Lower leg skin (tissue), 4 donors: Measurements from ENCODE around the gene PDLIM5. TPM values are rescaled to one million over a fixed set of nuclear protein-coding genes. Genes with fewer than 3 reads are reported as not detected.

Experiments
- DNase-seq, 2 donors: peaks; one replicate each; pipeline ENCODE4 v3.0.0-alpha.2; 2019; ENCODE audit warnings: low spot score in 2 of 2
- H3K4me3 ChIP-seq: fragments of 200-600 bp; sonication (generic); 2 replicates; pipeline ENCODE4 v1.5.1; 2017; ENCODE audit warnings: mild to moderate bottlenecking, low read depth; ENCODE audit not compliant: poor library complexity, severe bottlenecking
- POLR2A ChIP-seq, 2 donors: fragments of 450-650 bp; IDR thresholded peaks; one replicate each; pipeline ENCODE4 v1.6.1; 2016 to 2017; ENCODE audit warnings: antibody characterized with exemption in 2 of 2, mild to moderate bottlenecking in 1 of 2, moderate library complexity in 1 of 2
- WGBS, 2 donors: methylation state at CpG; one replicate each; pipeline ENCODE4 v1.1.5; 2018; 5-methylcytosine and 5-hydroxymethylcytosine counted together
- intact Hi-C: fragments of 100-400 bp; cut with DNase I; formaldehyde crosslinking; loops from one replicate; pipeline ENCODE4 v1.15.0; 2023; ENCODE audit warnings: low total_unique reads
- total RNA-seq, 4 donors: library from RNA; depleted of rRNA; stranded (reverse); fragments of >200 nt; gene quantifications; one replicate each; pipeline ENCODE4 v1.1.0, GENCODE V29; 2016
- TF ChIP-seq, protein P1 (sequence below), 3 donors: fragments of 450-650 bp; IDR thresholded peaks; one replicate each; pipeline ENCODE4 v1.5.1; 2016; ENCODE audit warnings: antibody characterized with exemption in 3 of 3, mild to moderate bottlenecking in 3 of 3, moderate library complexity in 2 of 3

The PDLIM5 gene
- total RNA-seq, 4 donors from 2014 or later: 65.8 to 81.4 (median 72.0) TPM

- intact Hi-C loops: loop anchor here (2.0 kb wide), 1 partner anchor 188 kb away; no protein-coding TSS in a partner anchor
- 31 to 44% methylated on average over 1 of the region's 1 CpG for WGBS, 2 donors
Measured at GRCh38 chr4:94595013-94595412, 143.3 kb downstream of the PDLIM5 start.

GRCh38 chr4:94595880-94596483 is 144.2 kb downstream of the PDLIM5 start:
- no peak for DNase-seq
- 52 to 56% methylated on average over 5 of the region's 5 CpGs for WGBS, 2 donors
- TF ChIP-seq, protein P1, sequence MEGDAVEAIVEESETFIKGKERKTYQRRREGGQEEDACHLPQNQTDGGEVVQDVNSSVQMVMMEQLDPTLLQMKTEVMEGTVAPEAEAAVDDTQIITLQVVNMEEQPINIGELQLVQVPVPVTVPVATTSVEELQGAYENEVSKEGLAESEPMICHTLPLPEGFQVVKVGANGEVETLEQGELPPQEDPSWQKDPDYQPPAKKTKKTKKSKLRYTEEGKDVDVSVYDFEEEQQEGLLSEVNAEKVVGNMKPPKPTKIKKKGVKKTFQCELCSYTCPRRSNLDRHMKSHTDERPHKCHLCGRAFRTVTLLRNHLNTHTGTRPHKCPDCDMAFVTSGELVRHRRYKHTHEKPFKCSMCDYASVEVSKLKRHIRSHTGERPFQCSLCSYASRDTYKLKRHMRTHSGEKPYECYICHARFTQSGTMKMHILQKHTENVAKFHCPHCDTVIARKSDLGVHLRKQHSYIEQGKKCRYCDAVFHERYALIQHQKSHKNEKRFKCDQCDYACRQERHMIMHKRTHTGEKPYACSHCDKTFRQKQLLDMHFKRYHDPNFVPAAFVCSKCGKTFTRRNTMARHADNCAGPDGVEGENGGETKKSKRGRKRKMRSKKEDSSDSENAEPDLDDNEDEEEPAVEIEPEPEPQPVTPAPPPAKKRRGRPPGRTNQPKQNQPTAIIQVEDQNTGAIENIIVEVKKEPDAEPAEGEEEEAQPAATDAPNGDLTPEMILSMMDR (IDR thresholded peaks at IDR 0.05): peak in 1 of 3 donors; percentile 42
- TF ChIP-seq POLR2A (IDR thresholded peaks at IDR 0.05): no peak
- intact Hi-C loops: loop anchor here (2.0 kb wide), 1 partner anchor 189 kb away; no protein-coding TSS in a partner anchor
- H3K4me3 ChIP-seq: no peak overlapping the region

More at GRCh38 chr4:94595013-94595412, 143.3 kb downstream of the PDLIM5 start:
- no peak for DNase-seq
- no peak for TF ChIP-seq POLR2A (IDR thresholded peaks at IDR 0.05)
- TF ChIP-seq, protein P1 (IDR thresholded peaks at IDR 0.05): no peak
- H3K4me3 ChIP-seq: no peak overlapping the region

- intact Hi-C loops: no loop called here
- 96 to 100% methylated on average over 1 of the region's 1 CpG for WGBS, 2 donors
- DNase-seq: no peak
- no peak overlapping the region for H3K4me3 ChIP-seq
- TF ChIP-seq, protein P1 (IDR thresholded peaks at IDR 0.05): no peak
- TF ChIP-seq POLR2A (IDR thresholded peaks at IDR 0.05): no peak
Measured at GRCh38 chr4:94598758-94599157, 147.0 kb downstream of the PDLIM5 start.

- TF ChIP-seq POLR2A (IDR thresholded peaks at IDR 0.05): no peak
- TF ChIP-seq, protein P1 (IDR thresholded peaks at IDR 0.05): no peak
- no peak for DNase-seq
- intact Hi-C loops: no loop called here
- WGBS, 2 donors: 83 to 88% methylated on average over 10 of the region's 10 CpGs
- no peak overlapping the region for H3K4me3 ChIP-seq
Measured at GRCh38 chr4:94603170-94603747, 151.5 kb downstream of the PDLIM5 start.

- intact Hi-C loops: no loop called here
Measured at GRCh38 chr4:94605241-94605805, 153.6 kb downstream of the PDLIM5 start.

More at GRCh38 chr4:94605241-94605805, 153.6 kb downstream of the PDLIM5 start:
- 71 to 81% methylated on average over 3 of the region's 3 CpGs for WGBS, 2 donors
- no peak overlapping the region for H3K4me3 ChIP-seq
- TF ChIP-seq, protein P1 (IDR thresholded peaks at IDR 0.05): no peak
- TF ChIP-seq POLR2A (IDR thresholded peaks at IDR 0.05): no peak
- DNase-seq: no peak
